ENCODE results near the gene NGF. TPM values are rescaled to one million over a fixed set of nuclear protein-coding genes. Genes with fewer than 3 reads are reported as not detected.

Gene NGF
- total RNA-seq: 0.25 and 0.33 TPM in 2 replicates

GRCh38 chr1:115337633-115338456, at the start of gene NGF:
TSS of gene NGF (minus strand) at chr1:115338249. CDS start at chr1:115286795, 51,454 bp downstream.

Other genes with a start within 250 kb of the NGF start
- 2.7 and 6.5 TPM in 2 replicates for gene TSPAN2, start 248.7 kb downstream of the NGF start, total RNA-seq

All from mesangial cell (primary cell).